K562 (cell line): Measurements from ENCODE around the gene POLR1D. TPM values are rescaled to one million over a fixed set of nuclear protein-coding genes. Genes with fewer than 3 reads are reported as not detected.

ENCODE experiments used
- ATAC-seq: fragments of 200-7000 bp; cut with Tn5 transposase; 3 replicates; pipeline ENCODE4 v1.9.1; 2020; ENCODE audit warnings: moderate library complexity
- BruUV-seq: library from RNA; stranded (reverse); fragments of 400-500 nt; replicated peaks from 2 replicates; lab custom pipeline; 2021; lab: Mats Ljungman, UMichigan
- CTCF ChIA-PET: fragments of 300-600 bp; formaldehyde crosslinking; extraction: SDS; loops from one replicate; lab custom pipeline; 2021; ENCODE audit warnings: low intra/inter-chr PET ratio; lab: Yijun Ruan, JAX
- POLR2A ChIA-PET: fragments of 300-600, 350-650 bp; sonication (Branson Sonifier 250); formaldehyde crosslinking; extraction: SDS; loops from one replicate; lab custom pipeline; 2021; ENCODE audit warnings: antibody characterized with exemption, inconsistent platforms; lab: Yijun Ruan, JAX
- DNase-seq, 4 experiments: peaks; one replicate each; pipeline versions ENCODE4 v3.0.0 to v3.0.0-alpha.2; 2011 to 2018; ENCODE audit warnings: low spot score in 3 of 4, mixed read lengths in 3 of 4; ENCODE audit errors: extremely low read depth in 1 of 4
- FAIRE-seq: peaks from 2 replicates; lab custom pipeline; 2011; peaks lifted over from hg19 to GRCh38; lab: Jason Lieb, UNC
- H2AFZ ChIP-seq: 2 replicates; pipeline ENCODE4 v1.6.0; 2011; ENCODE audit warnings: low read depth, low read length, control low read depth, inconsistent platforms
- H3K27ac ChIP-seq: fragments of 200-600 bp; 3 replicates; pipeline ENCODE4 v1.8.0; 2011; ENCODE audit warnings: low read depth, mild to moderate bottlenecking, control low read depth, inconsistent platforms, low read length, moderate library complexity, mixed read lengths; ENCODE audit errors: extremely low read depth
- H3K27me3 ChIP-seq, 2 experiments: fragments of 300-600 bp in 1 of 2; 2 replicates in 1 of 2; 3 replicates in 1 of 2; pipeline versions ENCODE4 v1.6.0 to v1.8.0; 2011; ENCODE audit warnings: inconsistent platforms in 2 of 2, low read length in 2 of 2, mild to moderate bottlenecking in 1 of 2, mixed read lengths in 1 of 2, moderate library complexity in 1 of 2; ENCODE audit not compliant: control insufficient read depth in 2 of 2, insufficient read depth in 2 of 2
- H3K36me3 ChIP-seq: fragments of 300-600 bp; 3 replicates; pipeline ENCODE4 v1.8.0; 2011; ENCODE audit warnings: mild to moderate bottlenecking, low read length, inconsistent platforms; ENCODE audit not compliant: control insufficient read depth, insufficient read depth
- H3K4me1 ChIP-seq, 2 experiments: fragments of 200-600 bp in 1 of 2; replicated peaks in 1 of 2; 2 replicates in 1 of 2; 3 replicates in 1 of 2; pipeline versions ENCODE4 v1.5.1 to v1.8.0; 2011; ENCODE audit warnings: inconsistent platforms in 2 of 2, low read length in 2 of 2, mild to moderate bottlenecking in 1 of 2, mixed read lengths in 1 of 2, moderate library complexity in 1 of 2; ENCODE audit not compliant: control insufficient read depth in 2 of 2, insufficient read depth in 2 of 2
- H3K4me2 ChIP-seq: 2 replicates; pipeline ENCODE4 v1.6.1; 2011; ENCODE audit warnings: low read length, control low read depth, inconsistent platforms, mixed read lengths; ENCODE audit not compliant: insufficient read depth
- H3K4me3 ChIP-seq: fragments of 200-600 bp; sonication (generic), shearing (Covaris generic); 2 replicates; pipeline ENCODE4 v1.5.1; 2016; ENCODE audit warnings: control low read depth, inconsistent platforms
- H3K79me2 ChIP-seq: fragments of 200-600 bp; 3 replicates; pipeline ENCODE4 v1.8.0; 2011; ENCODE audit warnings: low read length, inconsistent platforms; ENCODE audit not compliant: control insufficient read depth, insufficient read depth
- H3K9ac ChIP-seq, 2 experiments: 2 replicates each; pipeline versions ENCODE4 v1.6.0 to v1.6.1; 2011; ENCODE audit warnings: low read depth in 2 of 2, low read length in 2 of 2, control low read depth in 1 of 2, inconsistent platforms in 1 of 2, mild to moderate bottlenecking in 1 of 2, mixed read lengths in 1 of 2; ENCODE audit not compliant: insufficient read depth in 1 of 2
- H3K9me1 ChIP-seq: one replicate; pipeline ENCODE4 v1.6.0; 2011; ENCODE audit warnings: inconsistent platforms, mild to moderate bottlenecking, low read length, moderate library complexity; ENCODE audit not compliant: control insufficient read depth, insufficient read depth
- H3K9me3 ChIP-seq: replicated peaks from 2 replicates; pipeline ENCODE4 v1.5.1; 2011; ENCODE audit warnings: low read depth, low read length, inconsistent platforms; ENCODE audit not compliant: control insufficient read depth, insufficient read depth
- H4K20me1 ChIP-seq: replicated peaks from 2 replicates; pipeline ENCODE4 v1.6.1; 2011; ENCODE audit warnings: low read length, inconsistent platforms, mixed read lengths; ENCODE audit not compliant: control insufficient read depth, insufficient read depth
- DMBX1 ChIP-seq: fragments of 250-450 bp; sonication (Bioruptor Pico); IDR thresholded peaks from 2 replicates; pipeline ENCODE4 v1.8.0; 2022; ENCODE audit warnings: inconsistent platforms, mild to moderate bottlenecking, moderate library complexity, borderline replicate concordance
- FOSL1 ChIP-seq: fragments of 200-800 bp; sonication (Bioruptor generic); conservative IDR thresholded peaks from 2 replicates; pipeline ENCODE4 v1.6.1; 2016; ENCODE audit warnings: missing genetic modification characterization, missing compliant biosample characterization
- IRF9 ChIP-seq: fragments of 450-650 bp; IDR thresholded peaks from 2 replicates; pipeline ENCODE4 v1.6.1; 2016; ENCODE audit warnings: missing biosample characterization, missing genetic modification characterization
- KLF1 ChIP-seq: fragments of 450-650 bp; IDR thresholded peaks from 2 replicates; pipeline ENCODE4 v1.6.1; 2016; ENCODE audit warnings: missing genetic modification characterization, missing compliant biosample characterization
- LCOR ChIP-seq: sonication (generic); formaldehyde crosslinking; IDR thresholded peaks from 2 replicates; pipeline ENCODE4 v1.8.0; 2022; ENCODE audit warnings: mild to moderate bottlenecking, missing genetic modification reagents
- MYNN ChIP-seq, 2 experiments: sonication (generic); formaldehyde crosslinking in 1 of 2; IDR thresholded peaks; 2 replicates each; pipeline versions ENCODE4 v1.5.0 to v1.6.1; 2016 to 2020; ENCODE audit warnings: antibody characterized with exemption in 1 of 2, missing genetic modification reagents in 1 of 2
- POLR2G ChIP-seq: fragments of 200-400 bp; formaldehyde crosslinking; IDR thresholded peaks from 2 replicates; pipeline ENCODE4 v1.6.1; 2017; ENCODE audit warnings: low read depth, mild to moderate bottlenecking, antibody characterized with exemption, low read length, moderate library complexity
- RBM39 ChIP-seq: fragments of 200-400 bp; formaldehyde crosslinking; optimal IDR thresholded peaks from 2 replicates; pipeline ENCODE3; 2018; ENCODE audit warnings: low read depth, low read length
- SIX5 ChIP-seq, 2 experiments: IDR thresholded peaks; 2 replicates each; pipeline ENCODE4 v1.6.1; 2011; ENCODE audit warnings: low read length in 2 of 2, borderline replicate concordance in 1 of 2, low read depth in 1 of 2, mild to moderate bottlenecking in 1 of 2, moderate library complexity in 1 of 2; ENCODE audit not compliant: insufficient read depth in 1 of 2
- SOX6 ChIP-seq: fragments of 450-650 bp; IDR thresholded peaks from 2 replicates; pipeline ENCODE4 v1.6.1; 2014; ENCODE audit warnings: mild to moderate bottlenecking
- ZNF398 ChIP-seq: fragments of 250-450 bp; sonication (Bioruptor Pico); IDR thresholded peaks from 2 replicates; pipeline ENCODE4 v1.8.0; 2021; ENCODE audit warnings: moderate library complexity, mild to moderate bottlenecking, inconsistent platforms
- ZNF518B ChIP-seq: fragments of 250-450 bp; sonication (Bioruptor Pico); IDR thresholded peaks from 2 replicates; pipeline ENCODE4 v1.5.0; 2021; ENCODE audit warnings: mild to moderate bottlenecking, moderate library complexity
- in situ Hi-C: fragments of 300-500 bp; cut with MboI; formaldehyde crosslinking; loops from 4 replicates; pipeline ENCODE4 v1.15.0; 2018; ENCODE audit warnings: inconsistent platforms, mixed read lengths
- intact Hi-C: fragments of 100-400 bp; cut with micrococcal nuclease; formaldehyde crosslinking; loops from 2 replicates; pipeline ENCODE4 v1.14.2; 2022
- polyA plus RNA-seq, 8 experiments: library from polyadenylated mRNA; depleted of rRNA in 4 of 8; stranded (reverse) in 5 of 8; unstranded in 3 of 8; fragments of >200 nt; fragmentation: Nextera tagmentation in 2 of 8; fragmentation: Illumina TruSeq in 1 of 8; extraction: Ambion mirVana in 2 of 8; extraction: Trizol in 1 of 8; gene quantifications; 2 replicates each; pipeline versions ENCODE4 v1.2.1 to v1.2.3, GENCODE V29; 2011 to 2014; ENCODE audit warnings: inconsistent platforms in 1 of 8, missing spikeins in 1 of 8
- total RNA-seq, 7 experiments: library from RNA; depleted of rRNA in 6 of 7; stranded (reverse); fragments of >200 nt in 6 of 7; fragmentation: Illumina TruSeq in 2 of 7; extraction: Trizol in 2 of 7; gene quantifications; 2 replicates each; pipeline versions ENCODE4 v1.2.1 to v1.2.3, GENCODE V29; 2011 to 2021; ENCODE audit warnings: low replicate concordance in 1 of 7

POLR1D gene
- total and polyA plus RNA-seq, 9 of the 15 experiments (the other 6 are each of a cell fraction or from before 2014, with no cell fraction given): 107 to 188 (median 145) TPM

GRCh38 chr13:27572234-27572901 lies 49.3 kb upstream of the POLR1D start:
- H3K27ac ChIP-seq: no peak overlapping the region
- H3K27me3 ChIP-seq: no peaks in the 10 kb centered on the region
- FAIRE-seq (no peak), DNase-seq (no peak), ATAC-seq (no peak)
- in situ Hi-C loops (no loop called here), intact Hi-C loops (no loop called here)
- no peaks in the 10 kb centered on the region for H3K9me1 ChIP-seq
- CTCF ChIA-PET: no interaction called here
- no peak overlapping the region for H3K4me3 ChIP-seq
- H3K9me3 ChIP-seq: no peaks in the 10 kb centered on the region; the same call in 1 of the 2 replicates
- no peak overlapping the region for H3K4me2 ChIP-seq
- H3K36me3 ChIP-seq: peaks cover 6% of the 10 kb centered on the region; the same call in 1 of the 3 replicates
- no peak overlapping the region for H3K9ac ChIP-seq
- no peaks in the 10 kb centered on the region for H3K4me1 ChIP-seq
- no peaks in the 10 kb centered on the region for H4K20me1 ChIP-seq
- H3K79me2 ChIP-seq: no peaks in the 10 kb centered on the region
- no TSS peak for BruUV-seq
- POLR2A ChIA-PET: no interaction called here
- H2AFZ ChIP-seq: no peak overlapping the region
- TF ChIP-seq ZNF398 (CRISPR knock-in tag): no peak
- TF ChIP-seq KLF1 (tag): no peak
- no peak for TF ChIP-seq POLR2G
- no peak for TF ChIP-seq MYNN (IDR thresholded peaks at IDR 0.05)
- no peak for TF ChIP-seq MYNN (CRISPR knock-in tag; IDR thresholded peaks at IDR 0.05)
- TF ChIP-seq SIX5 (IDR thresholded peaks at IDR 0.05; ENCODE audit: borderline replicate concordance in 1 of 2, insufficient read depth in 1 of 2, low read depth in 1 of 2, low read length in 2 of 2): no peak
- TF ChIP-seq SOX6: no peak
- TF ChIP-seq LCOR (CRISPR knock-in tag): no peak
- no peak for TF ChIP-seq RBM39
- TF ChIP-seq FOSL1: no peak
- no peak for TF ChIP-seq ZNF518B (CRISPR knock-in tag)
- TF ChIP-seq DMBX1 (CRISPR knock-in tag): no peak
- TF ChIP-seq IRF9 (tag): no peak
